Stimulated activated CD4-positive, alpha-beta T cell treated with anti-CD3 and anti-CD28 coated beads, TNF-alpha, amount 100 ng/mL, for 48 hours (primary cell): Measurements from ENCODE around the gene NPAT.
"Not testable (repeated sequence)": the region's sequence is repeated elsewhere in the genome, so short reads cannot be mapped to it uniquely, and the experiment has no call there.

Experiments used
- DNase-seq, 3 donors: peaks; one replicate each; pipeline ENCODE4 v3.0.0-alpha.2; 2020; ENCODE audit warnings: low read depth in 3 of 3

Gene NPAT

GRCh38 chr11:108218912-108219783, 3.3 kb downstream of the NPAT start:
- DNase-seq = no peak

DNA sequence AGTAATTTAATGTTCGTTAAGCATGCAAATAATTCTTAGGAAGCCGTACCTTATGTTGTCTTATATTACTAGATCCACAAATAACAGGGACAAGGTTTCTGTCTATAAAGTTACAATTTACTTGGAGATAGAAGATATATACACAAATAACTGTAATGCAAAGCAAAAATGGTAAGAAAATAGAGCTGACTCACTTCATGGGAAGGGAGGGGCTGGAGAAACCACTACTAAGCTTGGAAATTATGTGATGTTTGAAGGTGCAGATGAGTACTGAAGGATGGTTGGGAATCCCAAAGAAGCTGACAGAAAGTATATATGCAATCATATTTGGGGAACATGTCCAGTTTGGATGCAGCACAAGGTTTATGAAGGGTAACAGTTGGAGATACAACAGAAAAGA, 4.0 kb downstream of the NPAT start:
- no peak for DNase-seq

- no peak for DNase-seq
Measured at GRCh38 chr11:108216988-108217387, 5.5 kb downstream of the NPAT start.

- no peak for DNase-seq
Measured at GRCh38 chr11:108213784-108214183, 8.7 kb downstream of the NPAT start.

DNA sequence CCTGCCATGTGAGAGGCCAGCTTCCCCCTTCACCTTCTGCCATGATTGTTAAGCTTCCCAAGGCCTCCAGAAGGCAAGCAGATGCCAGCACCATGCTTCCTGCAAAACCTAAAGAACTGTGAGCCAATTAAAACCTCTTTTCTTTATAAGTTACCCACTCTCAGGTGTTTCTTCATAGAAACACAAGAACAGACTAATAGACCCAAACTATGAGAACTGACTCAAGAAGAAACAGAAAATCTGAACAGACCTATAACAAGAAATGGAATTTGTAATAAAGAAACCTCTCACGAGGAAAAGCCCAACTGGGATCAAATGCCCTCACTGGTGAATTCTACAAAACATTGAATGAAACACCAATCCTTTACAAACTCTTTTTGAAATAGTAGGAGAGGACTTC, 12.0 kb downstream of the NPAT start:
- no peak for DNase-seq

DNA sequence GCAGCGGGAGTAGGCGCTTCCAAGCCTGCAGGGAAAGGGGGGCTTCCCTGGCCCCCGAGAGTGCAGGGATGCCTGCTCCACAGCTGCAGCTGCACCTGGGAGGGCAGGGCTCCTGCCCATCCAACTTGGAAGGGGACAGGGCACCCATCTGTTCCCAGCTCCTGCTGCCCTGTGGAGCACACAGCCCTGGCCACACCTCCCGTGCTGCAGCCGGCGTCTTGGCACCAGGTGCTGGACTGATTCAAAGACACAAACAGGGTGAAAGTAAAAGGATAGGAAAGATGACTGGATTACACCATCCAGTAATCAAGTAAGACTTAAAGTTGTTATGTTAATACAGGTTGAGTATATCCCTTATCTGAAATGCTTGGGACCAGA, 14.8 kb downstream of the NPAT start:
- no peak for DNase-seq

DNA sequence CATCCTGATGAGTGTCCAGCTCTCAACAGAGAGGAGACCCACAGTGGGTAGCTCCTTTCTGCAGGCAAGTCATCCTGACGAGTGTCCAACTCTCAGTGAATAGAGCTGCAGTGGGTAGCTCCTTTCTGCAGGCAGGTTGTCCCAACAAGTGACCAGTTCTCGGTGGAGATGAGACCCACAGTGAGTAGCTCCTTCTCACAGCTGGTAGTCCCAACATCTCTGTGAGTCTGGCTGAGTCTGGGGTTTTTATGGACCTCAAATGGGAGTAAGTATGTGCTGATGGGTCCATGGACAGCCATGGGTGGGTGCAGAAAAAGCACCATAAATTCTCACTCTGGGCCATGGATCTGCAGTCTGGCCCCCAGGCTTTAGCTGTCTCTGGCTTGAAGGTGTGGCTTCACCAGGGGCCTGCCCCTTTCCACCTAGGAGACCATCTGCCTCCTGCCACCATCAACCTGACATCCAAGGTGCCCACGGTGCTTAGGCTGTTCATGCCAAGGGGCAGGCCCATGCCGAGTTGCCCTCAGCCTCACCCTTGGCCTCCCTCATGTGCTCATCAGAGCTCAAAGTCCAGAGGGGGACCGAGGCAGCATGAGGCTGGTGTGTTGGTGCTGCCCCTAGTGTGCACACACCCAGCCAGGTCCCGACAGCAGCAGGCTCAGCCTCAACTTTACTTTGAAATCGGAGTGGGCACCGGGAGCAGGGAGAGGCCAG, 15.3 kb downstream of the NPAT start:
- no peak for DNase-seq

- DNase-seq = no peak
Measured at GRCh38 chr11:108206171-108206570, 16.3 kb downstream of the NPAT start.

DNA sequence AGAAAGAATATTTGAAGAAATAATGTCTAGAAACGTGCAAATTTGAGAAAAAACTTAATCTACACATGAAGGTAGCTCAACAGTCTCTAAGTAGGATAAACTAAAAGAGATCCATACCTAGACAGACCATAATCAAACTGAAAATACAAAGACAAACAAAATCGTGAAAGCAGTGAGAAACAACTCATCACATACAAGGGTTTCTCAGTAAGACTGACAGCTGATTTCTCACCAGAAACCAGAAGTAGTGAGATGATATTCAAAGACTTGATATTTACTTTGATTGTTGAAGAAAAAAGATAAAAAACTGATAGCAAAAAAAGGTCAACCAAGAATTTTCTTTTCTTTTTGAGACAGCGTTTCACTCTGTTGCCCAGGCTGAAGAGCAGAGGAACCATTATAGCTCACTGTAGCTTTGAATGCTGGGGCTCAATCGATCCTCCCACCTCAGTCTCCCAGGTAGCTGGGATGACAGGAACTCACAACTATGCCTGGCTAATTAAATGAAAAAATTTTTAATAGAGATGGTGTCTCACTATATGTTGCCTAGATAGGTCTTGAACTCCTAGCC, 17.4 kb downstream of the NPAT start:
- no peak for DNase-seq

GRCh38 chr11:108204376-108204775, 18.1 kb downstream of the NPAT start:
- no peak for DNase-seq

DNA sequence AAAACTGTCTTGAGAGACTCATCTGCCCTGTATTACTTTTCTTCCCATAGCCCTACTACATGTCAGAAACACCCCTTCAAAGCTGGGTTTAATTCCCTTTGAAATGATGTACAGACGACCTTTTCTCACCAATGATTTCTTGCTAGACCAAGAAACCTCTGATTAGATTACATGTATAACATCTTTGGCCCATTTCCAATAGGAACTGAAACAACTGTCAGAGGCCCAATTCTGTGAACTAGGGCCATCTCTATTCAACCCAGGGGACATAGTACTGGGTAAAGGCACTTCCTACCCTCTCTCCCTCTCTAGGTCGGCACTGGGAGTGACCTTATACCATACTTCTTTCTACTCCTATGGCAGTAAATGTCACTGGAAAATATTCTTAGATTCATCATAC, 19.4 kb downstream of the NPAT start:
- no peak for DNase-seq

GRCh38 chr11:108199446-108200321, 22.8 kb downstream of the NPAT start:
- peak; percentile 55 to 75 (median 70) for DNase-seq

DNA sequence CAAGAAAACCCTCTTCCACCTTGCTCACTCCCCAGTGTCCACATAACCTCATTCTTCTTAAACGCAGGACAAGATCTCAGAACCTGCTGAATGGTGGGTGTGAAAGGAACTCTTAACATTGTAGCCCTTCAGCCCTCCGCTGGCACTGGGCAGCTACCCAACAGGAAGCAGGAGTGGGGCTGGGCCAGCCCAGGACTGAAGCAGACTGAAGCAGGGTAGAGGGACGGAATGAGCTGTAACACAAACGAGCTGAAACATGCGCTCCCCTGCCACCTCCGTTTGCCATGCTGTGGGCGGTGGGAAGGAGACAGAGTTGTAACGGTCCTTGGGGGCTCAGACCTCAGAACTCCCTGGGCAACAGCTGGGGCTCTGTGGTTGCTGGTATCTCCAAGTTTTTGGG, 23.6 kb downstream of the NPAT start:
- DNase-seq = no peak

GRCh38 chr11:108197351-108197750, 25.1 kb downstream of the NPAT start:
- no peak for DNase-seq

DNA sequence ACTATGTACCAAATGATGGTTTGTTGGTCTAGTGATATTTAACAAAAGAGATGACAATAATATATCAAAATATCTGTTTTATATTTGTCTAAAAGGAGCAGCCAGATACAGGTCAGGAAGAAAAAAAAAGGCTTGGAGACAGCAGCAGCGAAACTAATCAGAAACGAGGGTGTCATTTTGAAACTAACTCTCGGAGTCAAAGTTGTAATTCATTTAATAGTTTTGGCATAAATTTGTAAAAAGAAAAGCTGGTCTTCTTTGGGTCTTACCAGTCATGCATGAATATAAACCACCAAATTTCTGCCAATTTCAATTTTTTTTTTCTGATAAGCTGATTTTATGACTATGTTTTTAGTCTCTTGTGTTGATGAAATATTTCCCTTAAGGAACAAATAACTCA, 25.5 kb downstream of the NPAT start:
- DNase-seq = no peak

- DNase-seq = no peak
Measured at GRCh38 chr11:108193725-108194124, 28.7 kb downstream of the NPAT start.

DNA sequence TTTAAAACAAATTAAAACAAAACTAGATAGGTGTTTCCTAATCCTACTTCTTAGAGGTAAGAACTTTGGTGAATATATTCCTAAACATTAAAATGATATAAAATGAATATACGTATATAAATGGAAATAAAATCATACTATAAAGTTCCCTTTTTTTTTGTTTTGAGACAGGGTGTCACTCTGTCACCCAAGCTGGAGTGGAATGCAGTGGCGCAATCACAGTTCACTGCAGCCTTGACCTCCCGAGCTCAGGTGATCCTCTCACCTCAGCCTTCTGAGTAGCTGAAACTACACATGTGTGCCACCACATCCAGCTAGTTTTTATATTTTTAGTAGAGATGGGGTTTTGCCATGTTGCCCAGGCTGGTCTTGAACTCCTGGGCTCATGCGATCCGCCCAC, 44.9 kb downstream of the NPAT start:
- DNase-seq = no peak

GRCh38 chr11:108170184-108170583, 52.3 kb downstream of the NPAT start:
- DNase-seq = no peak

GRCh38 chr11:108167624-108168023, 54.8 kb downstream of the NPAT start:
- no peak for DNase-seq

- DNase-seq = not testable (repeated sequence)
Measured at GRCh38 chr11:108162878-108163277, 59.6 kb downstream of the NPAT start.

GRCh38 chr11:108160970-108161566, 61.4 kb downstream of the NPAT start:
- DNase-seq = no peak

DNA sequence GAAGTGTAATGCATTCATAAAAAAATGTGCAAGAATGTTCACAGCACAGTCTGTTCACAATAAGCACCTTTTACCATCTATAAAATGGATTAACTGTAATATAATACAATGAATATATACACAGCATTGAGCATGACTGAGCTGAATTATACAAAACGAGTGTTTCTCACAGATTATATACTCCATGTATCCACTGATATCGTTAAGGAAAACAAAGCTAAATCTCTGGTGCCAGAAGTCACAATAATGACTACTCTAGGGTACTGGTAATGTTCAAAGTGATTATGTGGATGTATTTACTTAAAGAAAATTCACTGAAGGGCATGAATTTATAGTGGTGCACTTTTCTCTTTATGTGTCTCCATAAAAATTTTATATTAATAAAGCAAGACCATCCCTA, 67.8 kb downstream of the NPAT start:
- no peak for DNase-seq
